Spleen (tissue), 3 donors: Measurements from ENCODE around the gene WDR18.
"Not testable (repeated sequence)": the region's sequence is repeated elsewhere in the genome, so short reads cannot be mapped to it uniquely, and the experiment has no call there.

ENCODE experiments used
- POLR2A ChIP-seq, 3 donors: fragments of 450-650 bp; IDR thresholded peaks; one replicate each; pipeline ENCODE4 v1.5.1; 2017; ENCODE audit warnings: antibody characterized with exemption in 3 of 3, mild to moderate bottlenecking in 1 of 3
- POLR2AphosphoS5 ChIP-seq, 3 donors: sonication (generic); formaldehyde crosslinking; IDR thresholded peaks; one replicate each; pipeline ENCODE4 v1.5.1; 2017; ENCODE audit warnings: antibody characterized with exemption in 3 of 3

- not testable (repeated sequence) for TF ChIP-seq POLR2A, POLR2AphosphoS5 (IDR thresholded peaks at IDR 0.05)
These were observed 26.6 kb upstream of the WDR18 start for GRCh38 chr19:957578-957977.
